NCI-H1105 treated with DMSO at 0.1 percent for 48 hours (cell line): ENCODE results near the gene C22orf42.
"Not testable (repeated sequence)": the region's sequence is repeated elsewhere in the genome, so short reads cannot be mapped to it uniquely, and the experiment has no call there.

Source experiments
- DNase-seq: peaks from one replicate; lab custom pipeline; 2025; lab: John Stamatoyannopoulos, UW

C22orf42 gene

GRCh38 chr22:32135958-32136357, 23.1 kb downstream of the C22orf42 start:
- not testable (repeated sequence) for DNase-seq

GRCh38 chr22:32134796-32135195, 24.3 kb downstream of the C22orf42 start:
- not testable (repeated sequence) for DNase-seq

- no peak for DNase-seq
Observed at GRCh38 chr22:32132783-32133182, 26.3 kb downstream of the C22orf42 start.

GRCh38 chr22:32132126-32132525, 27.0 kb downstream of the C22orf42 start:
- no peak for DNase-seq

GRCh38 chr22:32130464-32130863, 28.6 kb downstream of the C22orf42 start:
- DNase-seq = no peak

GRCh38 chr22:32127904-32128303, 31.2 kb downstream of the C22orf42 start:
- no peak for DNase-seq

GRCh38 chr22:32123657-32124056, 35.4 kb downstream of the C22orf42 start:
- DNase-seq = no peak

- no peak for DNase-seq
Observed at GRCh38 chr22:32122899-32123298, 36.2 kb downstream of the C22orf42 start.

GRCh38 chr22:32120603-32121002, 38.5 kb downstream of the C22orf42 start:
- no peak for DNase-seq

- no peak for DNase-seq
Observed at GRCh38 chr22:32119568-32120235, 39.4 kb downstream of the C22orf42 start.

GRCh38 chr22:32112380-32112779, 46.7 kb downstream of the C22orf42 start:
- no peak for DNase-seq

- DNase-seq = no peak
Observed at GRCh38 chr22:32106930-32107329, 52.2 kb downstream of the C22orf42 start.

- peak; percentile 38 for DNase-seq
Observed at GRCh38 chr22:32103658-32104315, 55.3 kb downstream of the C22orf42 start.

GRCh38 chr22:32100711-32101110, 58.4 kb downstream of the C22orf42 start:
- DNase-seq = no peak
